GM21528 (cell line): ENCODE results near the gene FAIM2.
"Not testable (repeated sequence)": the region's sequence is repeated elsewhere in the genome, so short reads cannot be mapped to it uniquely, and the experiment has no call there.

Source experiments
- ATAC-seq: cut with Tn5 transposase; IDR thresholded peaks from one replicate; pipeline ENCODE4 v1.9.1; 2021; ENCODE audit warnings: mild to moderate bottlenecking, moderate library complexity; ENCODE audit not compliant: unreplicated experiment, low FRiP score

FAIM2 gene

DNA sequence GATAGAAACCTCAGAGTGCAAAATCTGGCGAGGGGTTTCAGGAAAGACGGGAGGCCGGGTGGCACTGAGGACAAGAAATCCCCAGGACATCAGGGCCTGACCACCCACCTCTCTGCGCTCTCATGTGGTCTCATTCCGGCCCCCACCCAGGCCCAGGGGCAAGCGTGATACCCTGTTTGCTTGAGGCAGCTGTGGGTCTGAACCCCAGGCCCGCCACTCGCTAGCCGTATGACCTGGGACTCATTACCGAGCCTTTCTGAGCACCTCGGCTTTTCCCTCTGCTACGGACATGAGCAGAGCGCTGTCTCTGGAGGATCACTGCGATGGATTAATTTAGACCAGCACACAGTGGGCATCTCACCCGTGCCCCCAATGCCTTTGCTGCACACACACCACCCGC is 35.3 kb downstream of the FAIM2 start:
- no peak for ATAC-seq

- ATAC-seq, result no peak
Measured at GRCh38 chr12:49867570-49868341, 35.9 kb downstream of the FAIM2 start.

DNA sequence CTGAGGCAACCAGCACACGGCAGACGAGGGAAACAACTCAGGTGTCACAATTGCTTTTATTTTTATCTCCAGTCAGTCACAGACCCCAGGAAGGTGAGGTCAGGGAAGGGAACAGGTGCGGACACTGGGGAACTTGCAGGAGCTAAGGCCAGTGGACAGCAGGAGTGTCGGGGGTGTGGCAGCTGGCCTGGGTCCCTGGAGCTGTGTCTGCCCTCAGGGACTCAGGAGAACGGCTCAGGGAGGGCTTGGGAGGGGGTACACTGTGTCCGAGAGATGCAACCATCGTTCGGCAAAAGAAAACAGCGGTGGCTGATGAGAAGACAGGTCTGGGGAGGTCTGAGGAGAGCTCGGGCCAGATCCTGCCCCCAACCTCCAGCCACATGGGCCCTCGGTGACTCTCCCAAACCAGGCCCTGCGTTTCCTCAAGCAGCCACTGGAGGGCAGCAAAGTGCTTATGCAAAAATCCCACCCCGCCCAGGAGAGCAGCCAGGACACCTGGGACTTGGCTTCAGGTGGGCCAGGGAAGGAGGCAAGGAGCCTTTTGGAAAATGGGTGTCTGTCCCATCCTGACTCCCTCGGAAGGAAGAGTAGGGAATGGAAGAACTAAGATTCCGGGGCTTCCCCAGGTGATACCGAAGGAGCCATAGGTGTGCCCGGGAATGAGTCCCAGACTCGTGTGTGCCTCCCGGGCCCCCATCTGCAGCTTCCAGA is 36.7 kb downstream of the FAIM2 start:
- ATAC-seq, result no peak

DNA sequence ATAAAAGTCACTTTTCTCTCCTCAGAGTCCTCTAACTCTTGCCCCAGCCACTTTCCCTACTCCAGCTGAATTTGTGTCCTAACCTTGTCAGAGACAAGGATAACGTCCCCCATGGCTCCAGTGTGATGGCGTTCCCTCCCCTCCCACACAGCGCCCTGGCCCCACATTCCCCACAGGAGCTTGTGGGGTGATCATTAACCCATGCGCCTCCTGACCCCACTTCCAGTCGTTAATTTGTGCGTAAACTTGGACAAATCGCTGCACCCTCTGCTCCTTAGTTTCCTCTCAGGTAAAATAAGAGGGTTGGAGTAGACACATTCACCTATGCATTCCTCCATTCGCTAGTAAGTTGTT is 37.9 kb downstream of the FAIM2 start:
- ATAC-seq, result no peak

GRCh38 chr12:49865109-49865781 is 38.5 kb downstream of the FAIM2 start:
- ATAC-seq, result no peak

- ATAC-seq, result no peak
Measured at GRCh38 chr12:49864798-49865090, 39.0 kb downstream of the FAIM2 start.

DNA sequence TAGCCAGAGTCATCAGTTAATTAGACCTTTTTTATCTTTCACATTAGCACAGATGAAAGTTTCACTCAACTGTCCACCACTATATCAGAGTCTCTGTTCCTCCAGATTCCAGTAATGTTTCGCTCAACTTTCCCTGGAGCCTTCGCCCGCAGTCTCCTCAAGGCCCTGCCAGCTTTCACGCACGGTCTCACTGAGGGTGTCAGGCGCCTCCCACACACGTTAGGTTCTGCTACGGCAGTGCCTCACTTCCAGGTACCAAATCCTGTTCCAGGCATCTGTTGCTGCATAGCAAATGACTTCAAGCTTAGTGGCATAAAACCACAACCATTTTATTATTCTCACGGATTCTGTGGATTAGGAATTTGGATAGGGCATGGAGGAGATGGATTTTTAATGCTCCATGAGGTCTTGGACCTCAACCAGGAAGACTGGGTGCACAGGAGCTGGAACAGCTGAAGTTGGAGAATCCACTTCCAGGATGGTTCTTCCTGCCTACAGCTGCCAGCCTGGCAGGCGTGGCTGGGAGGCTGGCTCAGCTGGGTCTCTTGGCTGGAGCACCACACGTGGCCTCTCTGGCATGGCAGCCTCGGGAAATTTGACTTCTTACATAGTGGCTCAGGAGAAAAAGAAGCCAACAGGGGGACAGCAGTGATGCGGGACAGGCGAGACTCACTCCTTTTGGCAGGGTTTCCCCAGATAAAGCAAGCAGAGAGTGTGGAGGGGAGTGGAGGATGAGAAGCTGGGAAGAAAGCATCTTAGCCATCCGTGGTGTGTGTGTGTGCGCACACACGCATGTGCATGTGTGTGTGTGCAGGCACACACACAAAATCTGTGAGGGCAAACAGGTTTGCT is 39.5 kb downstream of the FAIM2 start:
- no peak for ATAC-seq

DNA sequence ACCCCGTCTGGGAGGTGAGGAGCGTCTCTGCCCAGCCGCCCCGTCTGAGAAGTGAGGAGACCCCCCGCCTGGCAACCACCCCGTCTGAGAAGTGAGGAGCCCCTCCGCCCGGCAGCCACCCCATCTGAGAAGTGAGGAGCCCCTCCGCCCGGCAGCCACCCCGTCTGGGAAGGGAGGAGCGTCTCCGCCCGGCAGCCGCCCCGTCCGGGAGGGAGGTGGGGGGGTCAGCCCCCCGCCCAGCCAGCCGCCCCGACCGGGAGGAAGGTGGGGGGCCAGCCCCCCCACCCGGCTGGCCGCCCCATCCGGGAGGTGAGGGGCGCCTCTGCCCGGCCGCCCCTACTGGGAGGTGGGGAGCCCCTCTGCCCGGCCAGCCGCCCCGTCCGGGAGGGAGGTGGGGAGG is 42.8 kb downstream of the FAIM2 start:
- ATAC-seq, result not testable (repeated sequence)

GRCh38 chr12:49855890-49856289 is 47.8 kb downstream of the FAIM2 start:
- not testable (repeated sequence) for ATAC-seq

GRCh38 chr12:49854976-49855375 is 48.7 kb downstream of the FAIM2 start:
- no peak for ATAC-seq

GRCh38 chr12:49853671-49854070 is 50.0 kb downstream of the FAIM2 start:
- ATAC-seq, result no peak

DNA sequence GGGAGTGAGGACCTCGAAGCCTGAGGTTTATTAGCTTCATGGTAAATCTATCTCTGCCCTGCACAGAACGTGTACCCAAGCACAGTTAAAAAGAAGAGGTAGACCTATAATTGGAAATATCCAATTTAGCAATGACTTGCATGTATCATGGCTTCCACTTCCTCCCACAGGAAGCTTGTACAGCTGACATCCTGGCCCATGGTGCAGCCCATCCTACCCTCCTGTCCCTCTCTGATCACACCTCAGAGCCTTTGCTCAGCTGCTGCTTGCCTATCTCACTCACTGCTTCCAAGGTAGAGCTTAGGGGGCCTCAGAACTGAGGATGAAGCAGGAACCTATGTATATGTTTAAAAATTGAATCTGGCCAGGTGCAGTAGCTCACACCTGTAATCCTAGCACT is 56.5 kb downstream of the FAIM2 start:
- ATAC-seq, result no peak

GRCh38 chr12:49846032-49846431 is 57.7 kb downstream of the FAIM2 start:
- ATAC-seq, result no peak

GRCh38 chr12:49843876-49844437 is 59.7 kb downstream of the FAIM2 start:
- no peak for ATAC-seq

DNA sequence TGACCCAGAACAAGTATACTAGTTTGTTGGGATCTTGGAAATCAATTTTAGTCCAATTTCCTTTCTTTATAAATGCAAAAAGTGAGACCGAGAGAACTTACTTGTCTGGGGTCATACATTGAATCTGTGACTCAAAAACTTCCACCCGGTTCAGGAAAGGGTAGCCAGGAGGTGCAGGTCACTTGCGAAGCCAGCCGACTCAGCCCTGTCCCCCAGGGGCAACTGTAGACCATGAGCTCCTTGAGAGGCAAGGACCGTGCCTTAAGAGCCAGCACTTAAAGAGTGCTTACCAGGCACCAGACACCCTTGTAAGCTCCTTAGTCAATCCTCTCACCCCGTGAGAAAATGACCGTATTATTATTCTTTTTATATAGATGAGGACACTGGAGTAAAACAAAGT is 60.3 kb downstream of the FAIM2 start:
- no peak for ATAC-seq

DNA sequence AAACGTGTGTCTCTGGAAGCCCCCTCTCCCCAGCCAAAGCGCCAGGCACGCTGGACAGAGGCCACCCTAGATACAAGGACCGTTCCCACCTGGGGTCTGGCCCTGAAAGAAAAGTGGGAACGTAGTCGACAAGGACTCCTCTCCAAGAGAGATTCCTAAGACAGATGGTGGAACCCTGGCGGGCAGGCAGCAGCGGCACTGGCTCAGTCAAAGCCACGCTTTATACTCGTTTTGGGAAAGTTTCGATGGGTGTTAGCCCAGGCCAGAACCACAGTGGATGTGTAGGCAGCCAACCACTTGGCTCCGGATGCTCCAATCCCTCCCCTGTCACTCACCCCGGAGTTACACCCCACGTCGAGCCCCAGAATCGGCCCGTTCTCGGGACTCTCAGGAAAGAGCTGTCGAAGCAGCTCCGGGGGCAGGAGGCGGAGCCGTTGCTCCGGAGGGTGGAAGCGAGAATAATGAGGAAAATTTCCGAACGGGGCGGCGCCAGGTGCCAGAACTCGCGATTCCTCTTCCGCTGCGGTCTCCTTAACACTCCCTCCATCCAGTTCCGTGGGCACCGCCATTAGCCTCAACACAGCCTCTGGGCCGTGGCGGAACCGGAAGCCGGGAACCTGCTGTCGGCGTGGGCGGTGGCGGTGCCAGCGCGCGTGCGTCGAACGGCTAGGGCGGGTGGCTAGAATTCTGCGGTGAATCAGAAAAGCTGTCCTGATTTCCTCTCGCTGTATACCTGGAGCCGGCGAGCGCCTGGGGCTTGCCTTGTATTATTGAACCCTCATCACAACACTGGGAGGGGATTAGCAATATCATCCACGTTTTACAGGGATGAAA is 61.0 kb downstream of the FAIM2 start, which contains the start of gene BCDIN3D:
TSS of gene BCDIN3D (minus strand) at position 588 of the 834 bp plus-strand sequence. CDS start at position 569, 19 bp downstream.
- ATAC-seq, result peak; percentile 82

DNA sequence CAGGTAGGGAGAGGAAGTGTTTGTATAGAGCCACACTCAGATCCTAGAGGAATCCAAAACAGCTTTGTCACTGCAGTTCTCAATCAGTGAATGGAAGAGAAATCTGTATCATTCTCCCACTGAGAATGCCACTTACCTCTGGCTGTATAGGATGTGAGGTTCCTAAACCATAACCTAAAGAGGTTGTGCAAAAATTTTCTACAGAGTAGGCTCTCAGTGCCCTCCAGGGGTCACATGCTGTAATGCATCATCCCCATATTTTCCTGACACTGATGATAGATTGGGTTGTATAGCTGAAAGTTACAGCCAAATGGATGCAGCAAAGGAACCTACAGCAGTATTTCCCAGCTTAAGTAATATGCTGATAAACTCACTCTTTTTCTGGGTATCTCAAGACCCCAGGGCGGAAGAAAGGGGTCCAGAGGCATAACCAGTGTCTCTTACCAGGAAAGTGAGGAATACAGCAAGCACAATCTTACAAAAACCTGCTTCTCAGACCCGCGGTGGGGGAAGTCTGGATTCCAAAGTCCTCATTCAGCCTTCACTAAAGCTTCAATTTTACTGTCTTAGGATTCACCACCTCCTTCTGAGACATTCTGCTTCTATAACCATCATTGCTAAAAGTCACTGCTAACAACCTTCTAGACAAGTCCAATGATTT is 64.6 kb downstream of the FAIM2 start:
- ATAC-seq, result no peak

GRCh38 chr12:49832836-49833421 is 70.8 kb downstream of the FAIM2 start:
- no peak for ATAC-seq

- ATAC-seq, result no peak
Measured at GRCh38 chr12:49831717-49832116, 72.0 kb downstream of the FAIM2 start.
